ENCODE results near the gene ARHGAP40.

Gene ARHGAP40

DNA sequence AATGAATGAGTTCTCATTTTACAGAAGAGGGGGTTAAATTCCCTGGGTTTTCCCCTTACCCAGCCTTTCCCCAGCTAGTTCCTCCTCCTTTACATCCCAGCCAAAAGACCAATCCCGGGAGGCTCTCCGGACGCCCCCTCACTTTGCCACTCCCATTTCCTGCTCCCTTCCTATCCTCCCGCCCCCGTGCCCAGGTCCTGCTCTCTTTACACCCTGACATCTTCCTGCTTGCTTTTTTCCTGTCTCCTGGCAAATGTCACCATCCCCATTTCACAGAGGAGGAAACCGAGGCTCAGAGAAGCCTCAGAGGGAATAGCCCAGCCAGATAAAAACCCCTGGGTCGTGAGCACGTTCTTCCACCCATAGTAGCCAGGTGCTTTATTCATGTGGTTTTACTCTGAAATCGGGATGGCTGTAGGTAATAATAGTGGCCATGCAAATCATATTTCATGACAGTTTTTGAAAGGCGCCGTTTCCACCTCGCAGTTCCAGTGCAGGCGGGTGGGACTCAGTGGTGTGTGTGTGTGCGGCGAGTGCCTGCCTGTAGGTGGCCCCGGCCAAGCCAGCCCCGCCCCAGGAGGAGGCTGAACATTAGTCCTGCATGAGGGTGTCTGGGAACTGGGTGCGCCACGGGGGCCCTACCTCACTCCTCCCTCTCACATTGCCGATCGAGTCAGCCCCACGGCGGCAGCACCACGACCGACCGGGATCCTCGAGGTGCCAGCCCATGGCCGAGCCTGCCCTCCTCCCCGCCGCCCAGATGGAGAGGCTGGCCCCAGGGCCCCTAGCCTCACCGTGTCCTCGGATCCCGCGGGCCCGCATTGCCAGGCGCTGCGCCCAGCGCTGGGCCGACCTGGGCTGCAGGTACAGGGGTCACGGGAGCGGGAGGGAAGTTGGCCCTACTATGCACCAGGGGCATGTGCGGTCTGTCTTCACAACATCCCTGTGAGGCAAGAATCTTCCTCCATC lies at the start of gene ARHGAP40:
ARHGAP40 (plus strand) TSS at position 594 of the 969 bp plus-strand sequence.
- no peak for DNase-seq (ENCODE audit: low spot score)

DNA sequence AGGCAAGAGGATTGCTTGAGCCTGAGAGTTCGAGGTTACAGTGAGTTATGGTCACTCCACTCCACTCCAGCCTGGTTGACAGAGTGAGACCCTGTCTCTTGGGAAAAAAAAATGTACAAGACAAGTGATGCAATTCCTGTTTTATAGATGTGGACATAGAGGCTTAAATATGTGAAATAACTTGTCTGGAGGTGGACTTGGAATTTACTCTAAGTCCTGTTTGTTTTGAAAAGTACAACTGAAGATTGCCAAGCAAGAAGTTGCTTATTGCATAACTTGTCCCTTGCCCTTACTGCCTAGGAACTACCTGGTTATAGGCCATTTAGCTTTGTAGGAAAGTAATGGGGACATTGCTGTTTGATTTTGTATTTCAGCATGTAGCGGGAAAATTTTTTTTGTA lies 46.6 kb upstream of the ARHGAP40 start:
- DNase-seq (ENCODE audit: low spot score), result no peak

DNA sequence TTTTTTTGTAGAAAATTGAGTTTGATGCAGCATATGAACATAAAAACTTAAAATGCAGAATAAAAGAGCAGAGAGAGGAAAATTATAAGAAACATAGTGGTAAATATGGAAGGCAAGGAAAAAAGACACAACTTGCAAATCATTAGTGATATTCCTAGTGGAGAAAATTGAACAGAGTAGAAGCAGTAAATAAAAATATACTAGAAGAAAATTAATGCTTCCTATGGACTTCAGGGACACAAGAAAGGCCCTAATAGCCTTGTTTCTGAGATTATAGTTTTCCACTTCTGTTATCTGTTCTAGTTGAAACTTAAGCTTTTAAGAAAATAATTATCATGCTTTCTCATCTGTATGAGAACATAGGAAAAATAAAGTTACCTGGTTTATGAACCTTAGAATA lies 46.2 kb upstream of the ARHGAP40 start:
- DNase-seq (ENCODE audit: low spot score), result no peak

GRCh38 chr20:38557174-38557573 lies 44.4 kb upstream of the ARHGAP40 start:
- no peak for DNase-seq (ENCODE audit: low spot score)

- peak; percentile 93 for DNase-seq (ENCODE audit: low spot score)
Measured at GRCh38 chr20:38558596-38559360, 42.8 kb upstream of the ARHGAP40 start.

- peak; percentile 23 for DNase-seq (ENCODE audit: low spot score)
Measured at GRCh38 chr20:38559764-38560163, 41.8 kb upstream of the ARHGAP40 start.

GRCh38 chr20:38563802-38564431 lies 37.7 kb upstream of the ARHGAP40 start:
- no peak for DNase-seq (ENCODE audit: low spot score)

- DNase-seq (ENCODE audit: low spot score), result no peak
Measured at GRCh38 chr20:38564680-38565079, 36.9 kb upstream of the ARHGAP40 start.

DNA sequence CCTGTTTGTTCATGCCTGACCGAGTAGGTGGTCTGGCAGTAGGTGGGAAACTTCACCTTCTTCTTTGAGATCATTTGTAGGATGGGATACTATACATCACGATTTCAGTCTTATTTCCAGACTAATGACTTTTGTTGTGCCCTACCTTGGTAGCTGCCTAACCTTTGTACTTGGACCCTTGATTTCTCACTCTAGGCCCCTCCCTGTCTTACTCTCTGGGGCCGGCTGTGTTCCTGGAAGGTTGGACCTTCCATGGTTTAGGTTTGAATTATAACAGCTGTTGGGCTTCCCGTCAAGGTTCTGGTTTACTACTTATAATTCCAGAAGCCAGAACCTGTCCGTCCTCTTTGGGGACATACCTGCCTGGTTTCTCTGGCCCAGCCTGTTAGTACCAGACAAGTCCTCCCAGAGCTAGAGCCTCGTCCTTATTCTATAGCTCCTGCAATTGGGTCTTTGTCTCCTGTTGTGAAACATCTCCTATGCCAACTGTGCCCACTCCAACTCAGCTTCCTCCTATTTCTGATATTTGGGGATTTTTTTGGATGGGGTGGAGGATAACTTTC lies 35.5 kb upstream of the ARHGAP40 start:
- DNase-seq (ENCODE audit: low spot score), result no peak

GRCh38 chr20:38569747-38570525 lies 31.7 kb upstream of the ARHGAP40 start:
- DNase-seq (ENCODE audit: low spot score), result no peak

GRCh38 chr20:38573413-38573812 lies 28.2 kb upstream of the ARHGAP40 start:
- DNase-seq (ENCODE audit: low spot score), result no peak

GRCh38 chr20:38579219-38579910 lies 22.2 kb upstream of the ARHGAP40 start:
- DNase-seq (ENCODE audit: low spot score), result no peak

- DNase-seq (ENCODE audit: low spot score), result no peak
Measured at GRCh38 chr20:38579921-38580320, 21.7 kb upstream of the ARHGAP40 start.

DNA sequence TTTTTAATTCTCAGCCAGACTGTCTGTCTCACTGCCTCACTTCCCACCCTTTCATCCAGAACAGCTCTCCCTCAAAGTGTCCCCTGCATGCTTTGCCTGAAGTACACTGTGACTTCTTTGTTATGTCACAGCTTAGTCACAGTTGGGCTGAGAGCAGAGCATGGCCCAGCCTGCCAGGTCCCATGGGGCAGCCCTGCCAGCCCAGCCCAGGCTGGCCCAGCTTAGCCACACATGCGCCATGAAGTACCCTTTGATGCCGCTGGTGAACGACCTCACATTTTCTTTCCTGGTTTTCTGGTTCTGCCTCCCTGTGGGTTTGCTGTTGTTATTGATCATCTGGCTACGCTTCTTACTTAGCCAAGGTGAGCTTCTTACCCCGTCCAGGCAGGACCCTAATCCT lies 20.6 kb upstream of the ARHGAP40 start, which contains the start of gene ADIG:
ADIG (plus strand) TSS at position 185 of the 400 bp plus-strand sequence; CDS start at position 239, 54 bp downstream.
- no peak for DNase-seq (ENCODE audit: low spot score)

DNA sequence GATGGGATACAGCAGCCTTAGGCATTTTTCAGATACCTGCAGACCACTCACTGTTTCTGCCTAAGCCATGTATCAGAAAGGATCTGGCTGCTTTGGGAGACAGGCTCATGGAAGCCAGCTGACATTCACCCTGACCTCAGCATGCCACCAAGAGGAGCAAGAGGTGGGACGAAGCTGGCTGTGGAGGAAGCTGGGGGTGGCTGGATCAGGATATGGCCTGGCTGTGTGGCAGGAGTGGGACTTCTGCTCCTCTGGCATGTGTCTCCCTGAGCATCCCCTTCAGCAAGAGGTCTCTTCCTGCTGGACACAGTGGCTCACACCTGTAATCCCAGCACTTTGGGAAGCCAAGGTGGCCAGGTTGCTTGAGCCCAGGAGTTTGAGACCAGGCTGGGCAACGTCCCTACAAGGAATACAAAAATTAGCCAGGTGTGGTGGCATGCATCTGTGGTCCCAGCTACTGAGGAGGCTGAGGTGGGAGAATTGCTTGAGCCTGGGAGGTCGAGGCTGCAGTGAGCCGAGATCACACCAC lies 19.7 kb upstream of the ARHGAP40 start:
- no peak for DNase-seq (ENCODE audit: low spot score)

DNA sequence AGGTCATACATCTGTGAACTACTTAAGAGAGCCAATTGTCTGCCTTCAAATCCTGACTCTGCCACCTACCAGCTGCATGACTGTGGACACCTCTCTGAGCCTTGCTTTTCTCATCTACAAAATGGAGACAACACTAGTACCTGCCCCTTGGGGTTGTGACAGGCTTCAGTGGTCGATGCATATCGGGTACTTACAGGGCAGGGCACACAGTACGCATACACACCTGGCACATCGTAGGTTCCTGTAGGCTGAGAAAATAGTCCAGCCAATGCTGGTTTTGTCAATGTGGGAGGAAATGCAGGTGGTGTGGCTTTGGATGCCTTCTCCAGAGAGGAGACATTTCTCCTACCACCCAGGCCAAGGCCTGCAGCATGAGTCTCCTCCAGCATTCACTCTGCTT lies 18.3 kb upstream of the ARHGAP40 start:
- no peak for DNase-seq (ENCODE audit: low spot score)

DNA sequence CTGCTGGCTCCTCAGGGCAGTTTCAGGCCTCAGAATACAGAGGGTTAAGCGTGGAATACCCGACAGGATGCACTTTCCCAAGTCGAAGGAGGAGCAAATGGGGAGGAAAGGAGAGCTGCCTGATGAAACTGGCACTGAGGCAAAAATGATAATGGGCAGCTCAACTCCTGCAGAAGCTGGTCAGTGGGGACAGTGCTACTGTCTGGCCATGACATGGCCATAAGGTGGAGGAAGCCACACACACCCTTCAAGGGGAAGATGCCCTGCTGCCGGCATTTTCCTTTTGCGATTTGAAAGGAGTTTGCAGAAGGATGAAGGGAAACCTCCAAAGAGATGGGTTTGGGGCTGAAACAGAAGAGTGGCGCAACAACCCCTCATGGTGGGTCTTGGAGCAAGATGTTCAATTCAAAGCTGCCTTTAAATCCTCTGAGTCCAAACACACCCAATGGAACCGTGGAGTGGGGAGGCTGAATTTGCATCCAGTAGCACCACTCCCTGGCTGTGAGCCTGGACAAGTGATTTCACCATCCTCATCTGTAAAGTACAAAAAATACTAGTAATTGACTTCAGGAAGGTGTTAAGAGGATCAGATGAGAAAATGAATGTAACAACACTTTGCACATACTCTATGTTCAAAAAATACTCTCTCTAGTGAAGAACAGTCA lies 17.4 kb upstream of the ARHGAP40 start:
- DNase-seq (ENCODE audit: low spot score), result no peak

GRCh38 chr20:38585404-38586180 lies 16.0 kb upstream of the ARHGAP40 start:
- DNase-seq (ENCODE audit: low spot score), result no peak

DNA sequence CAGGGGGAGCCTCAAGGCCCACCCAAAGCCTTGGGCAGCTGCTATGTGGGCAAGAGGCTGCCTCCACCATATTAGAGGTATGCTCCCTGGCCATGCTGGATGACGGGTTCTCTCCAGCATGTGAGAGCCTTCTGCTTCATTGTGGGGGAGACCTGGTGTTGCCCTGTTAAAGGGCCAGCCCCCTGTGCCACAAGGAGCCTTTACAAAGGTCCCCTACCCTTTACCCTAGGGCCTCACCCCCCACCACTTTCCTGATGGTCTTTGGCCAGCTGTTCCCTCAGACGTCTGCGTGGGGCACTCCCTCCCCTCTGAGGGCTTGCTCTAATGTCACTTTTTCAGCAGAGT lies 15.5 kb upstream of the ARHGAP40 start:
- DNase-seq (ENCODE audit: low spot score), result no peak
